ENCODE data around the gene ZNF165. TPM values are rescaled to one million over a fixed set of nuclear protein-coding genes. Genes with fewer than 3 reads are reported as not detected.
A peak's percentile ranks its signal among the peaks of the same experiment; 100 is the strongest.

The ZNF165 gene
- total RNA-seq, 1 donor from 2014 or later, result 4.7 TPM

- H3K36me3 ChIP-seq (ENCODE audit: control insufficient read depth, insufficient read depth, low read length), result no peaks in the 10 kb centered on the region
- FAIRE-seq (no peak), DNase-seq (ENCODE audit: low read depth) (no peak)
- H3K4me3 ChIP-seq (ENCODE audit: low read depth, low read length), result no peak overlapping the region
- TF ChIP-seq, protein P1, sequence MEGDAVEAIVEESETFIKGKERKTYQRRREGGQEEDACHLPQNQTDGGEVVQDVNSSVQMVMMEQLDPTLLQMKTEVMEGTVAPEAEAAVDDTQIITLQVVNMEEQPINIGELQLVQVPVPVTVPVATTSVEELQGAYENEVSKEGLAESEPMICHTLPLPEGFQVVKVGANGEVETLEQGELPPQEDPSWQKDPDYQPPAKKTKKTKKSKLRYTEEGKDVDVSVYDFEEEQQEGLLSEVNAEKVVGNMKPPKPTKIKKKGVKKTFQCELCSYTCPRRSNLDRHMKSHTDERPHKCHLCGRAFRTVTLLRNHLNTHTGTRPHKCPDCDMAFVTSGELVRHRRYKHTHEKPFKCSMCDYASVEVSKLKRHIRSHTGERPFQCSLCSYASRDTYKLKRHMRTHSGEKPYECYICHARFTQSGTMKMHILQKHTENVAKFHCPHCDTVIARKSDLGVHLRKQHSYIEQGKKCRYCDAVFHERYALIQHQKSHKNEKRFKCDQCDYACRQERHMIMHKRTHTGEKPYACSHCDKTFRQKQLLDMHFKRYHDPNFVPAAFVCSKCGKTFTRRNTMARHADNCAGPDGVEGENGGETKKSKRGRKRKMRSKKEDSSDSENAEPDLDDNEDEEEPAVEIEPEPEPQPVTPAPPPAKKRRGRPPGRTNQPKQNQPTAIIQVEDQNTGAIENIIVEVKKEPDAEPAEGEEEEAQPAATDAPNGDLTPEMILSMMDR (IDR thresholded peaks at IDR 0.05; ENCODE audit: insufficient read depth, low read length, severe bottlenecking), result no peak
- no peaks in the 10 kb centered on the region for H3K27me3 ChIP-seq (ENCODE audit: control insufficient read depth, insufficient read depth, low read length)
Measured at GRCh38 chr6:28078836-28079235, 1.5 kb upstream of the ZNF165 start.

DNA sequence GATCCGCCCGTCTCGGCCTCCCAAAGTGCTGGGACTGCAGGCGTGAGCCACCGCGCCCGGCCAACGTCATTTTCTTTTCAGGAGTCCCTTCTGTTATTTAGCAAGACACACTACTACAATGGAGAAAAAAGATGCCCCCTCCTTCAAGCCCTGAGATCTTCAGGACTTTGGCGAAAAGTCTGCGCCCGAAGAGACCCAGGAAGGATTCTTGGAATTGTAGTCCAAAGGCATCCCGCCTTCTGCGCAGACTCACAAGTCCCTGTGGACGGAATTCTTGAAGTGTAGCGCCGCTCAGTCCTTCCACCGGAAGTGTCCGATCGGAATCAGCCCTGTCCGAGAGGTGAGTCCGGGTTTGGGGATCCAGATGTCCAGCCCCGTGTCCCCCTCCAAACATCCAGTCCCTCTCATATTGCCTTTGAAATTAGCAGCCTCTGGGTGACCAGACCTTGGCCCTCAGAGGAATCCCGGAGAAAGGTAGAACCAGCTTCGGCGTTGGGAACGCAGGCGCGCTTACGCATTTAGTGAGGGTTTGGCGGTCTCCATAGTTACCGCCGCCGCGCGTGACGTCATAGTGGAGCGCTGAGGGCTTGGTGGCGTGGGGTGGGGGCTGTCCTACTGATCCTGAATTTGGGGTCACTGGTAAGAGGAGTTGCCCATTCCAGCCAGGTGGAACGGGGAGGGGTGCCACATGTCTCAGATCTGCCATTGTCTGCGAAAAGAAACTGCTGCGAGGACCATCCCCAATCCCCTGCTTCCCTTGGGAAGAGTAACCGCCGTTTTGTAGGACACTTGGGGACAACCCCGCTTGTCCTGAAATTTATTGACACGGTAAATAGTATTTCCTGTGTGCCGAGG lies 490 bp downstream of the ZNF165 start:
- peaks cover 2% of the 10 kb centered on the region for H3K36me3 ChIP-seq (ENCODE audit: control insufficient read depth, insufficient read depth, low read length)
- no peaks in the 10 kb centered on the region for H3K27me3 ChIP-seq (ENCODE audit: control insufficient read depth, insufficient read depth, low read length)
- TF ChIP-seq, protein P1 (IDR thresholded peaks at IDR 0.05; ENCODE audit: insufficient read depth, low read length, severe bottlenecking), result no peak
- peak overlapping the region; percentile 87 for H3K4me3 ChIP-seq (ENCODE audit: low read depth, low read length)
- FAIRE-seq (no peak), DNase-seq (ENCODE audit: low read depth) (peak; percentile 90)

DNA sequence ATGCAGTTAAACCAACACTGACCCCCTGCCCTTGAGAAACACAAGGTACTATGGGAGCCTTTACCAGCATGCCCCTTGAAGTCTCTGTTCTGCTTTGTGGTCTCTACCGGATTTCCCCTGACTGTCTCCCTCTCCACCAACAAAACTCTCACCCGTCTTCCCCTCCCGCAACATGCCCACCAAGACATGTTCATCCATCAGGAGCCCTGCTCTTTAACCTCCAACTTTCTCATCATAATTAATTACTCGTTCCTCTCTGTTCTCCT lies 1.1 kb downstream of the ZNF165 start:
- FAIRE-seq (no peak), DNase-seq (ENCODE audit: low read depth) (no peak)
- Histone ChIP-seq H3K36me3 (ENCODE audit: control insufficient read depth, insufficient read depth, low read length) (peaks cover 3% of the 10 kb centered on the region), H3K27me3 (ENCODE audit: control insufficient read depth, insufficient read depth, low read length) (no peaks in the 10 kb centered on the region), H3K4me3 (ENCODE audit: low read depth, low read length) (peak overlapping the region; percentile 87)
- TF ChIP-seq, protein P1 (IDR thresholded peaks at IDR 0.05; ENCODE audit: insufficient read depth, low read length, severe bottlenecking), result no peak

DNA sequence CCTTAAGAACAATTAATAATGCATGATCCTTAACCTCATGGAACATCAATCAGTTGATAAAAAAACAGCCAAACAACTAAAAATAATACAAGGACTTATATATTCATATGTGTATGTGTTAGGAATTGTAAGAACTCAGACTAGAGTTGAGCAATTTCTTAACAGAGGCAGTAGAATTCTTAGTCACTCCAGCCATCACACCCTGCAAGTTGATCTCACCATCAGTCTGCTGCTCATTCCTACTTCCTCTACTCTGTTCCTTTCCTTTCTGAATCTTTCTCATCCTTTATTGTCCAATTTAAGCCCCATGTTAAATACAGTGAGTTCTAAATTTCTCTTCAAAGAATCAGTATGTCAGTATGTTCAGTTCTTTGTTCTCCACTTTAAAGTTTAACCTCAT lies 2.6 kb downstream of the ZNF165 start:
- peaks cover 5% of the 10 kb centered on the region for H3K36me3 ChIP-seq (ENCODE audit: control insufficient read depth, insufficient read depth, low read length)
- peak; percentile 30 for DNase-seq (ENCODE audit: low read depth)
- TF ChIP-seq, protein P1 (IDR thresholded peaks at IDR 0.05; ENCODE audit: insufficient read depth, low read length, severe bottlenecking), result no peak
- no peak overlapping the region for H3K4me3 ChIP-seq (ENCODE audit: low read depth, low read length)
- no peak for FAIRE-seq
- no peaks in the 10 kb centered on the region for H3K27me3 ChIP-seq (ENCODE audit: control insufficient read depth, insufficient read depth, low read length)

- peaks cover 8% of the 10 kb centered on the region for H3K36me3 ChIP-seq (ENCODE audit: control insufficient read depth, insufficient read depth, low read length)
- FAIRE-seq (peak; percentile 7), DNase-seq (ENCODE audit: low read depth) (no peak)
- TF ChIP-seq, protein P1 (IDR thresholded peaks at IDR 0.05; ENCODE audit: insufficient read depth, low read length, severe bottlenecking), result no peak
- H3K4me3 ChIP-seq (ENCODE audit: low read depth, low read length), result no peak overlapping the region
- H3K27me3 ChIP-seq (ENCODE audit: control insufficient read depth, insufficient read depth, low read length), result no peaks in the 10 kb centered on the region
Measured at GRCh38 chr6:28089054-28089453, 8.7 kb downstream of the ZNF165 start.

All from bronchial epithelial cell (primary cell).